HPDE6-E6E7 (cell line): ENCODE measurements around the gene MUC4.

Experiments used
- DNase-seq: peaks from one replicate; pipeline ENCODE4 v3.0.0; 2011; ENCODE audit warnings: missing footprints; ENCODE audit errors: extremely low spot score

Gene MUC4

GRCh38 chr3:195699860-195700259, 111.9 kb downstream of the MUC4 start:
- no peak for DNase-seq

- no peak for DNase-seq
Observed at GRCh38 chr3:195699388-195699771, 112.3 kb downstream of the MUC4 start.

DNA sequence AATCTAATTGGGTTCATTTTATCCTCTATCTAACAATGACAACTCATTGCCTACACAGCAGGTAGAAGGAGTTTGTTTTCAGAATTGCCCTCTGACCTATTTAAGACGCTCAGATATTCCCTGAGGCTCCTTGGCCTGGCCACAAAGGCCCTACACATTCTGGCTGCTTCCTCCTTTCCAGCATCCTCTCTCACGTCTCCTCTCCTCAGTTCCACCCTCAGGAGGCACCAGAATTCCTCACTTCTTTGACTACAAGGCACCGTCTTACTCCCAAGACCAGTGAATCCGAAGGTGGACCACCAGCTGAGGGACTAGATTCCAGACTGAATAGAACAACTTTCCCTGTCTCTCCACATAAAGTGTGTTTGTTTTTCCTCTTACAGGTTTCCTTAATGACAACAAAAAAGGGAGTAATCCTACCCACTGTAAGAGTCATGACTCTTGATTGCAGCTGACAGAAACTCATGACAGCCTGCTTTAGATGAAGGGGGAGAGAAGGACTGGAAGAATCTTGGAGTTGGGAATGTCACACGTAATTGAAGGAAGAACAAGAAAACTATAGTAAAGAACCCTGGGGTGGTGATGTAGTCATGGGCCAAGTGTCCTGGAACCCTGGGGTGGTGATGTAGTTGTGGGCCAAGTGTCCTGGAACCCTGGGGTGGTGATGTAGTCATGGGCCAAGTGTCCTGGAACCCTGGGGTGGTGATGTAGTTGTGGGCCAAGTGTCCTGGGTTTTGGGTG, 112.9 kb downstream of the MUC4 start:
- no peak for DNase-seq

GRCh38 chr3:195698325-195698646, 113.4 kb downstream of the MUC4 start:
- DNase-seq = no peak

DNA sequence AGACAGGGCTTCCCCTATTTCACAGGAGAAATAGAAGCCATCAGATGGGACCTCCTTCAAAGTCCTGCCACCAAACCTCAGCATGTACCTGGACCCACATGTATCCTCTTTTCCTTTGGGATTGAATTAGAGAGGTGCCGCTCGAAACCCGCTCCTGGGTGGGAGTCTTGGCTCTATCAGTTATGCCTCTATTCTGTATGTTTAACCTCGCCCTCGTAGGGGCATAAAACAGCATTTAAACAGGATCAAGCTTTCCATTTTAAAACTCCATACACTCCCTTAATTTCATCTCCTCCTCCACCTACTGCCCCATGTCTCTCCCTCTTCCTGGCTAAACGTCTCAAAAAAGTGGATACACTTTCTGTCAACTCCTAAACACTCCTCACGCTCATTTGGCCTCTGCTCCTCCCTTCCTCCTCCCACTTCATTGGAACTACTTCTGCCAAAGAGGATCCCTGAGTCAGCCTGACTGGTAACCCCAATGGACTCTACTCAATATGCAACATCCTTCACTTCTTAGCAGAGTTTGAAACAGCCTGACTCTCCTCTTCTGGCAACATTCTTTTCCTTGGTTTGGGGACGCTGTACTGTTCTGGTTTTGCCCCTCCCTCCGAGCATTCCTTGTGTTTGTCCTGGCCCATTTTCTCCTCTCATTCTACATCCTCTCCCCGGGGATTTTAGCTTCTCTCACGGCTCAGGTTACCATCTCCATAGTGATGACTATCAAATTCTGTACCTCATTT, 114.0 kb downstream of the MUC4 start:
- peak; percentile 90 for DNase-seq
